ENCODE results near the gene TCFL5.
"Not testable (repeated sequence)": the region's sequence is repeated elsewhere in the genome, so short reads cannot be mapped to it uniquely, and the experiment has no call there.

TCFL5 gene

DNA sequence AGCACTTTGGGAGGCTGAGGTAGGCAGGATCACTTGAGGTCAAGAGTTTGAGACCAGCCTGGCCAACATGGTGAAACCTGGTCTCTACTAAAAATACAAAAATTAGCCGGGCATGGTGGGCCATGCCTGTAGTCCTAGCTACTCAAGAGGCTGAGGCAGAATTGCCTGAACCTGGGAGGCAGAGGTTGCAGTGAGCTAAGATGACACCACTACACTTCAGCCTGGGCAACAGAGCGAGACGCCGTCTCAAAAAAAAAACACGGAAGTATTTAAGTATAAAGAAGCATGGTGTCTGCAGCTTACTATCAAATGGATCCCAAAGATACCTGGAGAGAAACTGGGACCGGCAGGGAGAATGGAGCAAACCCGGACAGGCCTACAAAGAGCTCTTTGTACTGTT lies 12.7 kb downstream of the TCFL5 start:
- H3K27me3 ChIP-seq (ENCODE audit: insufficient read depth, low read length); H3K4me3 ChIP-seq (ENCODE audit: low read length); H3K9ac ChIP-seq (ENCODE audit: low read depth, low read length); H3K4me1 ChIP-seq (ENCODE audit: insufficient read depth, low read length); H3K9me3 ChIP-seq (ENCODE audit: insufficient read depth, low read depth, low read length); H3K27ac ChIP-seq (ENCODE audit: low read depth, low read length): not testable (repeated sequence)
- H3K36me3 ChIP-seq (ENCODE audit: insufficient read depth, low read length), result peaks cover 45% of the 10 kb centered on the region
- WGBS, result 96% methylated on average over 7 of the region's 7 CpGs

DNA sequence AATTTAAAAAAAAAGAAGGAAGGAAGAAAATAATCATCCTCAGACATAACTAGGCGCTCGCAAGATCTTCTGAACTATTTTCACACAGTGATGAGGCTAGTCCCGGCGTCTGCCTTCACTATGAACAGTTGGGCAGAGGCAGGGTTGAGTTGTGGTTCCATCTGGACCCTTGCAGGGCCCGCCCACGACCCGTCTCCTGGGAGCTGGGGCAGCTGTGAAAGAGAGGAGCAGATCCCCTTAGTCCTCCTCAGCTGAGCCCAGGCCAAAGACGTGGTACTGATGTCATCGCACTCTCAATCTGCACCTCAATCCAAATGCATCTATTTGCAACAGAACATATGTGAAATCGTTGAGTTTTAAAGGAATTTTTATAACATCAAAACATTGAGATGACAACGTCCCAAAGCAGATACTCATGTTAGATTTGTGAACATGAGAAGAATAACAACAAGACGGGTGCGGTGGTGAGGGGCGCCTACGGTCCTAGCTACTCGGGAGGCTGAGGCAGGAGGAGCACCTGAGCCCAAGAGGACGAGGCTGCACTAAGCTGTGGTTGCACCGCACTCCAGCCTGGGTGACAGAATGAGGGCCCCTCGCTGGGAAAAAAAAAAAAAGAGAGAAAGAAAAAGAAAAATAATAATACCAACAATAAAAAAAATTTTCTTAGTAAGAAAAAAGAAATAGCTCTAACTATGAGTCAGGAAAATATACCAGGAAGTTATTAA lies 15.3 kb downstream of the TCFL5 start:
- Histone ChIP-seq H3K4me3 (ENCODE audit: low read length) (no peak overlapping the region), H3K4me1 (ENCODE audit: insufficient read depth, low read length) (no peaks in the 10 kb centered on the region), H3K9me3 (ENCODE audit: insufficient read depth, low read depth, low read length) (no peaks in the 10 kb centered on the region), H3K9ac (ENCODE audit: low read depth, low read length) (no peak overlapping the region), H3K27ac (ENCODE audit: low read depth, low read length) (no peak overlapping the region), H3K36me3 (ENCODE audit: insufficient read depth, low read length) (peaks cover 25% of the 10 kb centered on the region), H3K27me3 (ENCODE audit: insufficient read depth, low read length) (no peaks in the 10 kb centered on the region)
- WGBS, result 94% methylated on average over 17 of the region's 19 CpGs

DNA sequence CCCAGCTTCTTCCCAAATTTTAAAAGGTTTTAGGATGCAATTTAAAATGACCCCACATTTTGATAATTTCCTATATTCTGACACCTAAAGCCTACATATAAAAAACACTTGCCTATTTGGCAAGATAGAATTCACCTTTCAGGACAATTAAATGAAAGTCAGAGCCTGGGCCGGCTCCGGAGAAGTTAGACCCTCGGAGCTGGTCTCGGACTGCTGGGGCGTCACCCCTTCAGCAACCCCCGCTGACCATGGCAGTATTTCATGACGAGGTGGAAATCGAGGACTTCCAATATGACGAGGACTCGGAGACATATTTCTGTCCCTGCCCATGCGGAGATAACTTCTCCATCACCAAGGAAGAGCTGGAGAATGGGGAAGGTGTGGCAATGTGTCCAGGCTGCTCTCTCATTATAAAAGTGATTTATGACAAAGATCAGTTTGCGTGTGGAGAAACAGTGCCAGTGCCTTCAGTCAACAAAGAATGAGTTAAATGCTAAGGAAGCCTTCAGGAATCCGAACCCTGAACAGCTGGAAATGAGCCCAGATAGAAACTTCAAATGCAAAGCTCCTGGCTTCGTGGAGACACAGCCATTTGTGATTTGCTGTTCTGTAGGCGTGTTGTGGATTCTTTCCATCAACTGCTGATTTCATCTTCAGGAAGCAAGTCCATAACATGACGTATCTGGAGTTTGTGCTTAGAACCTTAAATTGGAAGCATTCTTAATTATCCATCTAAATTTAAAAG lies 16.0 kb downstream of the TCFL5 start:
- H3K9ac ChIP-seq (ENCODE audit: low read depth, low read length), result no peak overlapping the region
- WGBS, result 95% methylated on average over 15 of the region's 16 CpGs
- no peak overlapping the region for H3K27ac ChIP-seq (ENCODE audit: low read depth, low read length)
- no peak overlapping the region for H3K4me3 ChIP-seq (ENCODE audit: low read length)
- peaks cover 26% of the 10 kb centered on the region for H3K36me3 ChIP-seq (ENCODE audit: insufficient read depth, low read length)
- no peaks in the 10 kb centered on the region for H3K4me1 ChIP-seq (ENCODE audit: insufficient read depth, low read length)
- no peaks in the 10 kb centered on the region for H3K9me3 ChIP-seq (ENCODE audit: insufficient read depth, low read depth, low read length)
- no peaks in the 10 kb centered on the region for H3K27me3 ChIP-seq (ENCODE audit: insufficient read depth, low read length)

DNA sequence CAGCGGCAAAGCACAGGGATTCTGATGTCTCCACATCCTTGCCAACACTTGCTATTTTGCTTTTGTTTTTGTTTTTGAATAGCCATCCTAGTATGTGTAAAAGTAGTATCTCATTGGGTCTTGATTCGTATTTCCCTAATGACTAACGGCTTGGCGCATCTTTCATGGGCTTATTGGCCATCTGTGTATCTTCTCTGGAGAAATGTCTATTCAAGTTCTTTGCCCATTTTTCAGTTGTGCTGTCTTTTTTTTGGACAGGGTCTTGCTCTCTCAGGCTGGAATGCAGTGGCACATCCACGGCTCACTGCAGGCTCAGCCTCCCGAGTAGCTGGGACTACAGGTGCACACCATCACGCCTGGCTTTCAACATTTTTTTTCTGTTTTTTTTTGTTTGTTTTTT lies 17.4 kb downstream of the TCFL5 start:
- 90% methylated on average over 7 of the region's 7 CpGs for WGBS
- H3K9ac ChIP-seq (ENCODE audit: low read depth, low read length), result no peak overlapping the region
- H3K4me3 ChIP-seq (ENCODE audit: low read length), result no peak overlapping the region
- peaks cover 26% of the 10 kb centered on the region for H3K36me3 ChIP-seq (ENCODE audit: insufficient read depth, low read length)
- H3K27ac ChIP-seq (ENCODE audit: low read depth, low read length), result no peak overlapping the region
- H3K9me3 ChIP-seq (ENCODE audit: insufficient read depth, low read depth, low read length), result no peaks in the 10 kb centered on the region
- H3K27me3 ChIP-seq (ENCODE audit: insufficient read depth, low read length), result no peaks in the 10 kb centered on the region
- H3K4me1 ChIP-seq (ENCODE audit: insufficient read depth, low read length), result no peaks in the 10 kb centered on the region

DNA sequence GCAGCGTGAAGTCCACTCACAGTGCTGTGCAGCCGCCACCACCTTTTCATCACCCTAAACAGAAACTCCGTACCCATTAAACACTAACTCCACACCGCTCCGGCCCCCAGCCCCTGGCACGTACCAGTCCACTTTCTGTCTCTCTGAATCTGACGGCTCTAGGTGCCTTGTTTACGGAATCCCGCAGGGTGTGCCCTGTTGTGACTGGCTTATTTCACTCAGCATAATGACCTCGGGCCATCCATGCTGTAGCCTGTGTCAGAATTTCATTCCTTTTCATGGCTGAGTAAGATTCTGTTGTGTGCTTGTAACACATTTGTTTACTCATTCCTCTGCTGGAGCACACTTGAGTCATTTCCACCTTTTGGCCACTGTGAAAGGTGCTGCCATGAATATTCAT lies 18.0 kb downstream of the TCFL5 start:
- H3K4me1 ChIP-seq (ENCODE audit: insufficient read depth, low read length), result no peaks in the 10 kb centered on the region
- no peak overlapping the region for H3K4me3 ChIP-seq (ENCODE audit: low read length)
- WGBS, result 96% methylated on average over 10 of the region's 10 CpGs
- H3K36me3 ChIP-seq (ENCODE audit: insufficient read depth, low read length), result peaks cover 24% of the 10 kb centered on the region
- H3K27me3 ChIP-seq (ENCODE audit: insufficient read depth, low read length), result no peaks in the 10 kb centered on the region
- H3K27ac ChIP-seq (ENCODE audit: low read depth, low read length), result no peak overlapping the region
- H3K9me3 ChIP-seq (ENCODE audit: insufficient read depth, low read depth, low read length), result no peaks in the 10 kb centered on the region
- no peak overlapping the region for H3K9ac ChIP-seq (ENCODE audit: low read depth, low read length)

DNA sequence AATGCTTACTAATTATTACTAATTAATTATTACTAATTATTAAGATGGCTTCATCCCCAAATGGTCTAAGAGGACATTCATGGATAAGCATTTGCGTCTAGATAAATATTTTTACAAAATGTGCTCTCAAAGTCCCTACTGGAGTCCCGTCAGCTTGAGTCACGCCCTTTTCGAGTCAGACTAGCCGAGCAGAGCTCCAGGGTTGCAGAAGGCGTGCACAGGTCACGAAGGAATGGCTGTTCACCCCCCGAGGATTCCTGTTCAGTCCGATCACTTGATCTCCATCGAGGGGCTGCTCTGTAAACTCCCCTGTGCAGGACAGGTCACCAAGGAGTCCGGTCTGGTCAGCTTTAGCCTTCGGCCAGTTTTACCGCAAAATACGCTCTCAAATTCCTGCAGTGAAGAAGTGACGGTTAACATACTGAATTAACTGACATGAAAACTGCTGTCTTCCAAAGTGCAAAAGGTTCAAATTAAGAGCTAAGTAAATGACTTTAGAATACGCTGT lies 19.9 kb downstream of the TCFL5 start:
- WGBS, result 94% methylated on average over 15 of the region's 16 CpGs
- Histone ChIP-seq H3K36me3 (ENCODE audit: insufficient read depth, low read length) (peaks cover 39% of the 10 kb centered on the region), H3K27ac (ENCODE audit: low read depth, low read length) (no peak overlapping the region), H3K4me3 (ENCODE audit: low read length) (no peak overlapping the region), H3K9me3 (ENCODE audit: insufficient read depth, low read depth, low read length) (no peaks in the 10 kb centered on the region), H3K9ac (ENCODE audit: low read depth, low read length) (no peak overlapping the region), H3K27me3 (ENCODE audit: insufficient read depth, low read length) (no peaks in the 10 kb centered on the region), H3K4me1 (ENCODE audit: insufficient read depth, low read length) (no peaks in the 10 kb centered on the region)

DNA sequence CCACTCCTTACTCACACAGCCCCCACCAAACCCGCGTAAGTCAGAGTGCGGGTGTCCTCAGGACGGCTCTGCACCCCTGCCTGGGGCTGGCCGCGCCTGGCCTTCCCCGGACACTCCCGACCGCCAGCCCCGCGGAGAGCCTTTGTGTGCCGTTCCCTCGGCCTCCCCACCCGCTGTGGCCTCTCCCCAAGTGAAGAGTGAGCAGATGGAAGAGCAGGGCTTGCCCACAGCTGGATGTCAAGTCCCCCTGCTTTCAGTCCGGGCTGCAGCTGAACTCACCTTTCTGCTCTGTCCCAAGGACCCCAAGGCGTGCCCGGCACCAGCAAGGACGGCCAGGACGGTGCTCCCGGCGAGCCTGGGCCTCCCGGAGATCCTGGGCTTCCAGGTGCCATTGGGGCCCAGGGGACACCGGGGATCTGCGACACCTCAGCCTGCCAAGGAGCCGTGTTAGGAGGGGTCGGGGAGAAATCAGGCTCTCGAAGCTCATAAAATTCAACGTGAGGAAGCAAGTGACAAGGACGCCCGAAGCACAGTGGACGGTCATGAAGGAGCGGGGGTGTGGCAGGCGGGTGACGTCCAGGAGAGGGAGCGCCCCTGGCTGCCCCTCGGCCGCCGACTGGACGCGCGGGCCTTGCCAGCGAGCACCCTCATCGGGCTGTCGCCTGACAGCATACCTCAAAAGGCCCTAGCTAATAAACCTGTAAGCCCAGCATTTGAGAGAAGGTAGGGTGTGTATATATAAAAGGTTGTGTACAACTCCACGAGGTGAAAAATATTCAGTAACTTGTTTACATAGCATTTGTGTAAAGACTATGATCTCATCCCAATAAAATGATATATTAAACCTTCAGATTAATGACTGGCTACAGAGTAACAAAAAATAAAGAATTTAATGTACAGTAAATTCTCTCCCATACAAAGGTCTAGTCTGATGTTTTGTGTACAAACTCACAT lies 21.1 kb downstream of the TCFL5 start:
- WGBS, result 91% methylated on average over 44 of the region's 45 CpGs
- peak overlapping the region; percentile 24; the same call in 1 of the 2 replicates for H3K9ac ChIP-seq (ENCODE audit: low read depth, low read length)
- no peaks in the 10 kb centered on the region for H3K9me3 ChIP-seq (ENCODE audit: insufficient read depth, low read depth, low read length)
- H3K4me3 ChIP-seq (ENCODE audit: low read length), result no peak overlapping the region
- H3K27ac ChIP-seq (ENCODE audit: low read depth, low read length), result no peak overlapping the region
- H3K4me1 ChIP-seq (ENCODE audit: insufficient read depth, low read length), result no peaks in the 10 kb centered on the region
- H3K27me3 ChIP-seq (ENCODE audit: insufficient read depth, low read length), result no peaks in the 10 kb centered on the region
- H3K36me3 ChIP-seq (ENCODE audit: insufficient read depth, low read length), result peaks cover 42% of the 10 kb centered on the region

DNA sequence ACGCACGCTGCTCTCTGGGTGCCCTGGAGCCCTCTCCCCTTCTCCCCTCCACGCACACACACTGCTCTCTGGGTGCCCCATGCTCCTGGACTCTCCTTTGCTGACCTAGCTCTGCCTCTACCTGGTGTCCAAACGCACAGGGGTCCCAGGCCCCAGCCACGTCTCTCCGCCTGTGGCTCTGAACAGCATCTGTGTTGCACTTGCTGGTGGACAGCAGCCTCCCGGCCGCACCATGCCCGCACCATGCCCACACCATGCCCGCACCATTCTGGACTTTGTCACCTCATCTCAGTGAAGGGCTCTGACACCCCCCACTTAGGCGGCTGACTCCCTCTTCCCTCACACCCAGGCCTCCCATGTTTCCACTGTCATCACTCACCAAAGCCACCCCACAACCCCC lies 21.8 kb downstream of the TCFL5 start:
- Histone ChIP-seq H3K9me3 (ENCODE audit: insufficient read depth, low read depth, low read length) (no peaks in the 10 kb centered on the region), H3K27me3 (ENCODE audit: insufficient read depth, low read length) (no peaks in the 10 kb centered on the region), H3K27ac (ENCODE audit: low read depth, low read length) (no peak overlapping the region), H3K9ac (ENCODE audit: low read depth, low read length) (no peak overlapping the region), H3K4me1 (ENCODE audit: insufficient read depth, low read length) (no peaks in the 10 kb centered on the region), H3K36me3 (ENCODE audit: insufficient read depth, low read length) (peaks cover 42% of the 10 kb centered on the region), H3K4me3 (ENCODE audit: low read length) (no peak overlapping the region)
- 93% methylated on average over 11 of the region's 11 CpGs for WGBS

DNA sequence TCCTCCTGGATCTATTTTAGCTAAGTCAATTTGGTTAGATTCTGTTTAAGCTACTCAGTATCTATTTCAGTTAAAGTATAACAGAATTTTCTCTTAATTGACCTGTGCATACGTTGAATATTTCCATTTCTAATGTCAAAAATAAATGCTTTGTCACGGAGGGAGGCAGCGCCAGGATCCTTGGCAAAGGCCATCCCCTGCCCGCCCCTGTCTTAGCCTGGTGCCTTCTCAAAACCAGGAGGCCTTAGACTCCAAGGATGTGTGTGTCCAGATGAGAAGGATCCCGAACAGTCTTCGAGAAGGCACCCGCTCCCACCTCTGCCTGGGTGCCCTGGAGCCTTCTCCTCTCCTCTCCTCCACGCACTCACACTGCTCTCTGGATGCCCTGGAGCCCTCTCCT lies 22.4 kb downstream of the TCFL5 start:
- peaks cover 44% of the 10 kb centered on the region for H3K36me3 ChIP-seq (ENCODE audit: insufficient read depth, low read length)
- H3K27me3 ChIP-seq (ENCODE audit: insufficient read depth, low read length), result no peaks in the 10 kb centered on the region
- no peak overlapping the region for H3K4me3 ChIP-seq (ENCODE audit: low read length)
- H3K4me1 ChIP-seq (ENCODE audit: insufficient read depth, low read length), result no peaks in the 10 kb centered on the region
- 93% methylated on average over 8 of the region's 8 CpGs for WGBS
- no peak overlapping the region for H3K27ac ChIP-seq (ENCODE audit: low read depth, low read length)
- H3K9me3 ChIP-seq (ENCODE audit: insufficient read depth, low read depth, low read length), result no peaks in the 10 kb centered on the region
- H3K9ac ChIP-seq (ENCODE audit: low read depth, low read length), result no peak overlapping the region

DNA sequence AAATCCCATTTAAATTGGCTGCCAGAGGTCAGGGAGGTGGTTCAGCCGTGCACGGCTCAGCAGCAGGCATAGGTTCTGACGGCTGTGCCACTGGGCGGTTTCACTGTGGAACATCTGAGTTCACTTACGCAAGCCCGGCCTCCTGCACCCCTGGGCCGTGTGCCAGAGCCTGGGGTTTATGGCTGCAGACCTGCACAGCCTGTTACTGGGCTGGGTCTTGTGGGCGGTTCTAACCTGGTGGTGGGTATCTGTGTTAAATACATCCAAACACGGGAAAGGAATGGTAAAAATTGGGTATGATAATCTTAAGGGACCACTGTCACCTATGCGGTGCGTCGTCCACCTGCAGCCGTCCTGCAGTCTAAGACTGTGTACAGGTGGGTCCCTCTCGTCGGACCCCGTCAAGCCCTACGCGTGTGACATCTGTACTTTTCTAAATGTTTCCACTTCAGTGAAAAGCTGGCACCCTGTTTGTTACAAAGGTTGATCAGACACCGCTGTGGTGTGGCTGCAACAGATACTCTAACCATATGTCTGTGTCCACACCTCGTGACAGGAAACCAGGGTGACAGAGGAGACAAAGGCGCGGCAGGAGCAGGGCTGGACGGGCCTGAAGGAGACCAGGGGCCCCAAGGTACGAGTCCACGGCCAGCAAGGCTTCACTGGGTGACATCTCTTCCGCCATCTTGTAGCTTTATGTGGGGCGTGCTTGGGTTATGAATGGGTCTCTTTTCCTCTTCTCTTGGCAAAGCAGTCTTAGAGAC lies 23.3 kb downstream of the TCFL5 start:
- Histone ChIP-seq H3K9me3 (ENCODE audit: insufficient read depth, low read depth, low read length) (no peaks in the 10 kb centered on the region), H3K36me3 (ENCODE audit: insufficient read depth, low read length) (peaks cover 46% of the 10 kb centered on the region), H3K4me3 (ENCODE audit: low read length) (no peak overlapping the region), H3K9ac (ENCODE audit: low read depth, low read length) (no peak overlapping the region), H3K27ac (ENCODE audit: low read depth, low read length) (no peak overlapping the region), H3K4me1 (ENCODE audit: insufficient read depth, low read length) (no peaks in the 10 kb centered on the region), H3K27me3 (ENCODE audit: insufficient read depth, low read length) (no peaks in the 10 kb centered on the region)
- 96% methylated on average over 27 of the region's 27 CpGs for WGBS
